ENCODE measurements around the gene GSTM5. TPM values are rescaled to one million over a fixed set of nuclear protein-coding genes. Genes with fewer than 3 reads are reported as not detected.
"Not testable (repeated sequence)": the region's sequence is repeated elsewhere in the genome, so short reads cannot be mapped to it uniquely, and the experiment has no call there.

Gene GSTM5
- total and polyA plus RNA-seq, 2 of the 8 experiments (the other 6 are each of a cell fraction or from before 2014, with no cell fraction given), result 0.24 to 0.89 TPM

DNA sequence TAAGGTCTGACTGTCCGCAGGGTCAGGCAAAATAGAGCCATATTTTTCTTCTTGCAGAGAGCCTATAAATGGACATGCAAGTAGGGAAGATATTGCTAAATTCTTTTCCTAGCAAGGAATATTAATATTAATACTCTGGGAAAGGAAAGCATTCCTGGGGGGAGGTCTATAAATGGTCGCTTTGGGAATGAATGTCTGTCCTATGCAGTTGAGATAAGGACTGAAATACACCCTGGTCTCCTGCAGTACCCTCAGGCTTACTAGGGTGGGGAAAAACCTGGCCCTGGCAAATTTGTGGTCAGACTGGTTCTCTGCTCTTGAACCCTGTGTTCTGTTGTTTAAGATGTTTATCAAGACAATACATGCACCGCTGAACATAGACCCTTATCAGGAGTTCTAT lies 9.1 kb upstream of the GSTM5 start:
- H3K36me3 ChIP-seq (ENCODE audit: control insufficient read depth in 2 of 4, insufficient read depth in 4 of 4, low read length in 3 of 4); POLR2A ChIA-PET (ENCODE audit: partially characterized antibody); H3K23ac ChIP-seq (ENCODE audit: insufficient read length); DNase-seq (ENCODE audit: low read depth in 1 of 2, low spot score in 2 of 2); H3K18ac ChIP-seq (ENCODE audit: extremely low read depth, low read length); H2BK20ac ChIP-seq (ENCODE audit: low read length); H4K91ac ChIP-seq (replicated peaks; ENCODE audit: insufficient read length, low read length); H4K8ac ChIP-seq (ENCODE audit: extremely low read depth, insufficient read depth, low read length); H4K5ac ChIP-seq (ENCODE audit: insufficient read length, low read depth, low read length); FAIRE-seq; H2BK5ac ChIP-seq (ENCODE audit: low read depth, low read length); H4K20me1 ChIP-seq (replicated peaks in 1 of 2; ENCODE audit: control insufficient read depth in 1 of 2, insufficient read depth in 2 of 2, low read length in 2 of 2); CTCF ChIA-PET (ENCODE audit: partially characterized antibody); H2AFZ ChIP-seq (ENCODE audit: low read length); H2BK12ac ChIP-seq (ENCODE audit: low read depth, low read length); H3K4ac ChIP-seq (replicated peaks; ENCODE audit: insufficient read length, low read depth, low read length); H3K4me1 ChIP-seq (replicated peaks in 1 of 4; ENCODE audit: control insufficient read depth in 3 of 4, insufficient read depth in 4 of 4, low read length in 3 of 4); H2BK120ac ChIP-seq (replicated peaks; ENCODE audit: low read depth, low read length); H3K4me2 ChIP-seq (ENCODE audit: insufficient read depth in 1 of 2, low read depth in 2 of 2, low read length in 2 of 2); H3K27me3 ChIP-seq (replicated peaks in 1 of 4; ENCODE audit: control insufficient read depth in 3 of 4, extremely low read depth in 1 of 4, insufficient read depth in 3 of 4, low read length in 3 of 4); H3K79me1 ChIP-seq (ENCODE audit: low read depth, low read length); H2BK15ac ChIP-seq (ENCODE audit: low read length); H3K4me3 ChIP-seq (ENCODE audit: extremely low read depth in 1 of 4, insufficient read depth in 2 of 4, low read depth in 3 of 4, low read length in 4 of 4); H3K9ac ChIP-seq (replicated peaks in 1 of 4; ENCODE audit: extremely low read depth in 1 of 4, low read depth in 3 of 4, low read length in 3 of 4); H3K23me2 ChIP-seq (ENCODE audit: low read depth, low read length); H3K56ac ChIP-seq (replicated peaks; ENCODE audit: insufficient read length, low read depth, low read length); H3K79me2 ChIP-seq (ENCODE audit: control insufficient read depth in 1 of 2, insufficient read depth in 2 of 2, low read length in 2 of 2); H3K14ac ChIP-seq (ENCODE audit: insufficient read length); H3K9me3 ChIP-seq (ENCODE audit: insufficient read depth in 2 of 2, low read depth in 1 of 2, low read length in 1 of 2); H2AK5ac ChIP-seq (ENCODE audit: low read depth, low read length); H3K27ac ChIP-seq (ENCODE audit: low read depth, low read length): not testable (repeated sequence)
- WGBS, 2 experiments (ENCODE audit: extremely low coverage in 1 of 2, insufficient coverage in 1 of 2, insufficient read length in 1 of 2, insufficient replicate concordance in 2 of 2, low coverage in 1 of 2, low lambda C conversion rate in 2 of 2, missing lambda C conversion rate in 1 of 2), result 83% methylated on average over 3 of the region's 3 CpGs; no CpG with 5 or more reads in 1 of the 2 experiments

Measured in H1 (cell line).